Skeletal muscle satellite cell (primary cell): ENCODE measurements around the gene ARID4B. TPM values are rescaled to one million over a fixed set of nuclear protein-coding genes. Genes with fewer than 3 reads are reported as not detected.
"Not testable (repeated sequence)": the region's sequence is repeated elsewhere in the genome, so short reads cannot be mapped to it uniquely, and the experiment has no call there.

ENCODE experiments used
- H3K27me3 ChIP-seq: 2 replicates; pipeline ENCODE4 v1.7.0; 2013; ENCODE audit warnings: low read length; ENCODE audit not compliant: control insufficient read depth, insufficient read depth
- H3K36me3 ChIP-seq: 2 replicates; pipeline ENCODE4 v1.7.0; 2013; ENCODE audit warnings: mild to moderate bottlenecking, control low read depth, low read length; ENCODE audit not compliant: insufficient read depth
- H3K4me1 ChIP-seq: 2 replicates; pipeline ENCODE4 v1.7.0; 2013; ENCODE audit warnings: low read length; ENCODE audit not compliant: control insufficient read depth, insufficient read depth
- H3K4me2 ChIP-seq: 2 replicates; pipeline ENCODE4 v1.7.0; 2013; ENCODE audit warnings: mild to moderate bottlenecking, low read length
- H3K4me3 ChIP-seq: 2 replicates; pipeline ENCODE4 v1.7.0; 2013; ENCODE audit warnings: low read length
- H3K9ac ChIP-seq: 2 replicates; pipeline ENCODE4 v1.7.0; 2013; ENCODE audit warnings: mild to moderate bottlenecking, low read depth, low read length, moderate library complexity
- H3K9me3 ChIP-seq: replicated peaks from 2 replicates; pipeline ENCODE4 v1.7.0; 2013; ENCODE audit warnings: mild to moderate bottlenecking, control low read depth, low read length
- total RNA-seq: library from RNA; depleted of rRNA; stranded (reverse); fragments of >200 nt; gene quantifications from 2 replicates; pipeline ENCODE4 v1.2.3, GENCODE V29; 2012; rRNA removed

The ARID4B gene
- 12.5 and 15.7 TPM in 2 replicates for total RNA-seq

DNA sequence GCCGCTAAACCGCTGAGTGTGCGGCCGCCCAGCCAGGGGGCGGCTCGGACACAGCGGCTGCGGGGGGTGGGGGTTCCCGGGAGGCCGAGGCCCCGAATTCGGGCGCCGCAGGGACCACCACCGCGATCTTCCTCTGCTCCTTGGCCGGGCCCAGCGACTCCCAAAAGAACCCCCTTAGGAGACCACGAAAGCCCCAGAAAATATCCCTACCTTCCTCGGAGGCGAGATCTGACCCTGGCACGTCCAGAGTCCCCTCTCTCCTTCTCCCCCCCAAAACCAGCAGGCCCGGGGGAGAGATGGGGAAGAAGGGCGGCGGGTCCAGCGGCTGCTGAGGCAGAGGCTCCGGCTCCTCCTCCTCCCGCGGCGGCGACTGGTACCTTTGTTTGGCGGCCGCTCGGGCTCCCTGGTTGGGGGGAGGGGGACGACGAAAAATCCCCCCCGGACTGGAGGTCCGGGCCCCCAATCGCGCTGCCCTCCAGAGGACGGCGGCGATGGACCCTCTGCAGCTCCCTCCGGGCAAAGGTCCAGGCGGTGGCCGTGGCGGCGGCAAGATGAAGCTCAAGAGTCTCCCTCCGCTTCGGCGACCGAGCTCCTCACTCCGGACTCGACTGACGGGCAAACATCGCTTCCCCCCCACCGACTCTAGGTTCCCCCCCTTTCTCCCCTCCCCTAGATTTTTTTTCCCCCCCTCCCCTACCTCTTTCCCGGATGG, at the start of gene ARID4B:
ARID4B (minus strand) TSS at position 621 of the 712 bp plus-strand sequence. CDS start 1,260 bp downstream, outside the sequence.
- no peaks in the 10 kb centered on the region for H3K36me3 ChIP-seq
- H3K9me3 ChIP-seq = no peaks in the 10 kb centered on the region
- H3K4me1 ChIP-seq = peaks cover 34% of the 10 kb centered on the region
- H3K27me3 ChIP-seq = no peaks in the 10 kb centered on the region
- peak within 1 kb of the TSS; percentile 90 for H3K4me3 ChIP-seq
- peak within 1 kb of the TSS; percentile 97 for H3K4me2 ChIP-seq
- peak within 1 kb of the TSS; percentile 95 for H3K9ac ChIP-seq

DNA sequence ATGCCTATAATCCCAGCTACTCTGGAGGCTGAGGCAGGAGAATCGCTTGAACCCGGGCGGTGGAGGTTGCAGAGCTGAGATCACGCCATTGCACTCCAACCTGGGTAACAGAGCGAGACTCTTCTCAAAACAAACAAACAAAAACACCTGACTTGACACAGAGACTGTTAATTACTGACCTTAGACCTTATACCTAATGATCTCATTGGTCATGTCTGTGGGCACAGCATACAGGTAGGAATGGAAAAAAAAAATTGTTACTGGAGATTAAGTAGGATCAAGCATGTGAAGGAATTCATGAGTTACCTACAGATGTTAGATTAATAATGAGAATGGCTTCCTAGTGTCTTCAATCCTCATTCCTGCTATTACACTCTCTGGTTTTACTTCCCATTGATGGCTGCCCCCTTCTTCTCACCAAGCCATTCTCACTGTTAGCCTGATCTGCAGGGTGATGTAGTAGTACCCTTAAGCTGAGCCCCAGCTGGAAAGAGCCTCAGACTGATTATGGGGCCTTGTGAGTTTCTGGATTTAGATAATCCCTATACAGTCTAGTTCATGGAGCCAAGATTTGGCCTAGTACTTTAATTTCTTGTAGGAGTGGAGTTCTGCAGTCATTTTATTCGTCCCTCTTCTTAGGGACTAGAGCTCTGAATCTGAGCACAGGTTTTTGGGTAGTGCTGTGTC, 48.1 kb upstream of the ARID4B start:
- H3K9ac ChIP-seq = no peak overlapping the region
- H3K27me3 ChIP-seq = no peaks in the 10 kb centered on the region
- H3K4me3 ChIP-seq = no peak overlapping the region
- H3K4me1 ChIP-seq = no peaks in the 10 kb centered on the region
- no peak overlapping the region for H3K4me2 ChIP-seq
- H3K36me3 ChIP-seq = peaks cover 16% of the 10 kb centered on the region
- no peaks in the 10 kb centered on the region for H3K9me3 ChIP-seq

GRCh38 chr1:235369802-235370201, 41.8 kb upstream of the ARID4B start:
- Histone ChIP-seq H3K36me3 (no peaks in the 10 kb centered on the region), H3K27me3 (no peaks in the 10 kb centered on the region), H3K4me2 (no peak overlapping the region), H3K9ac (no peak overlapping the region), H3K9me3 (no peaks in the 10 kb centered on the region), H3K4me1 (peaks cover 8% of the 10 kb centered on the region), H3K4me3 (no peak overlapping the region)

- Histone ChIP-seq H3K36me3 (no peaks in the 10 kb centered on the region), H3K4me2 (peak overlapping the region; percentile 78), H3K27me3 (no peaks in the 10 kb centered on the region), H3K4me3 (peak overlapping the region; percentile 83), H3K9ac (no peak overlapping the region), H3K9me3 (no peaks in the 10 kb centered on the region), H3K4me1 (peaks cover 8% of the 10 kb centered on the region)
Measured at GRCh38 chr1:235368428-235368827, 40.4 kb upstream of the ARID4B start.

- Histone ChIP-seq H3K4me1 (peaks cover 8% of the 10 kb centered on the region), H3K4me2 (peak within 1 kb of the TSS; percentile 78), H3K9me3 (no peaks in the 10 kb centered on the region), H3K4me3 (peak within 1 kb of the TSS; percentile 83), H3K9ac (peak within 1 kb of the TSS; percentile 83), H3K36me3 (no peaks in the 10 kb centered on the region), H3K27me3 (no peaks in the 10 kb centered on the region)
Measured at GRCh38 chr1:235367000-235367908, 39.3 kb upstream of the ARID4B start, which contains the start of gene TBCE. Gene TBCE, plus strand, starts transcription at chr1:235367427. Its CDS starts 12,623 bp downstream, at chr1:235380050.

DNA sequence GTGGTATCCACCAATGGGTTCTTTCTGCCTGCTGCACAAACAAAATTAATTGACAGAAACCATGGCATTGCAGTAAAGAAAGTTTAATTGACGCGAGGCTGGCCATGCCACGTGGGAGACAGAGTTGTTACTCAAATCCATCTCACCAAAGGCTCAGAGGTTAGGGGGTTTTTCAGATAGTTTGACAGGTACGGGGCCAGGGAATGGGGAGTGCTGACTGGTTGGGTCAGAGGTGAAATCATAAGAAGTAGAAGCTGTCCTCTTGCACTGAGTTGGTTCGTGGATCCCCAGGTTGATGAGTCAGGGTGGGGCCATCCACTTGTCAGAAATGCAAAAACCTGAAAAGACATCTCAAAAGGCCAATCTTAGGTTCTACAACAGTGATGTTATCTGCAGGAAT, 38.3 kb upstream of the ARID4B start:
- Histone ChIP-seq H3K27me3 (no peaks in the 10 kb centered on the region), H3K36me3 (no peaks in the 10 kb centered on the region)

DNA sequence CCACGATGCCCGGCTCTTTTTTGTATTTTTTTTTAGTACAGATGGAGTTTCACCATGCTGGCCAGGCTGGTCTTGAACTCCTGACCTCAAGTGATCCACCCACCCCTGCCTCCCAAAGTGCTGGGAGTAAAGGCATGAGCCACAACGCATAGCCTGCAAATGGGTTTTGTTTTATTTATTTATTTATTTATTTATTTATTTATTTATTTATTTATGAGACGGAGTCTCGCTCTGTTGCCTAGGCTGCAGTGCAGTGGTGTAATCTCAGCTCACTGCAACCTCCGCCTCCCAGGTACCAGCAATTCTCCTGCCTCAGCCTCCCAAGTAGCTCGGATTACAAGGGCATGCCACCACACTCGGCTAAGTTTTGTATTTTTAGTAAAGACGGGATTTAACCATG, 36.2 kb upstream of the ARID4B start:
- not testable (repeated sequence) for H3K9me3 ChIP-seq, H3K9ac ChIP-seq, H3K36me3 ChIP-seq, H3K4me1 ChIP-seq, H3K27me3 ChIP-seq, H3K4me2 ChIP-seq, H3K4me3 ChIP-seq

More for the DNA sequence above, 38.3 kb upstream of the ARID4B start:
- no peak overlapping the region for H3K9ac ChIP-seq
- H3K4me3 ChIP-seq = no peak overlapping the region
- no peak overlapping the region for H3K4me2 ChIP-seq
- no peaks in the 10 kb centered on the region for H3K9me3 ChIP-seq
- peaks cover 8% of the 10 kb centered on the region for H3K4me1 ChIP-seq

DNA sequence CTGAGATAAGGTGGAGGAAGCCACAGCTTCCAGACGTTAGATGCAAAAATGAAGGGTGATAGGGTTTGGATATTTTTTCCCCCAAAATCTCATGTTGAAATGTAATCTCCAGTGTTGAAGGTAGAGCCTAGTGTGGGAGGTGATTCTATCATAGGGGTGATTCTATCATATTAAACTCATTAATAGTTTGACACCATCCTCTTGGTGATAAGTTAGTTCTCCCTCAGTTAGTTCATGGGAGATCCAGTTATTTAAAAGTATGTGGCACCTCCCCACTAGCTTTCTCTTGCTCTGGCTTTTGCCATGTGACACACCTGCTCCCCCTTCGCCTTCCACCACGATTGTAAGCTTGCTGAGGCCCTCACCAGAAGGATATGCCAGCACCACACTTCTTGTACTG, 30.9 kb upstream of the ARID4B start:
- H3K9me3 ChIP-seq = no peaks in the 10 kb centered on the region
- H3K36me3 ChIP-seq = no peaks in the 10 kb centered on the region
- H3K4me3 ChIP-seq = no peak overlapping the region
- no peak overlapping the region for H3K4me2 ChIP-seq
- no peaks in the 10 kb centered on the region for H3K27me3 ChIP-seq
- H3K9ac ChIP-seq = no peak overlapping the region
- no peaks in the 10 kb centered on the region for H3K4me1 ChIP-seq

GRCh38 chr1:235357485-235358373, 29.8 kb upstream of the ARID4B start:
- Histone ChIP-seq H3K27me3 (no peaks in the 10 kb centered on the region), H3K4me2 (peak overlapping the region; percentile 20), H3K9me3 (no peaks in the 10 kb centered on the region), H3K4me3 (no peak overlapping the region), H3K9ac (no peak overlapping the region), H3K4me1 (no peaks in the 10 kb centered on the region), H3K36me3 (no peaks in the 10 kb centered on the region)

DNA sequence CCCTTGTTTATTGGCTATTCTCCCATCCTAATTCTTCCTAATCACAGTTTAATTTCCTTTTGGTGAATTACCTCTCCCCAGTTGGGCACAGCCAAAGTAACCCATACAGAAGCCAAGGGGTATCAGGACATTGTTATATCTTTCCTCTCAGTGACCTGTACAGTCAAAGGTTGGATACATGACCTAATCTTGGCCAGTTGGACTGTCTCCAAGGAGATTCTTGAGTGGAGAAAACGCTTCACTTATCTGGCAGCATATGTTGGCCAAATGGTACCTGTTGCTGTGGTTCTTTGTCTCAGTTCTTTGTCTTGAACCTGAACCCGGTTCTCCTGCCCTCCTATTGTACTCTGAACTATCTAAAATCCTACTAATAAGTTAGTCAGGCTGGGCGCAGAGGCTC, 23.9 kb upstream of the ARID4B start:
- H3K4me3 ChIP-seq = no peak overlapping the region
- H3K36me3 ChIP-seq = no peaks in the 10 kb centered on the region
- no peaks in the 10 kb centered on the region for H3K27me3 ChIP-seq
- no peak overlapping the region for H3K4me2 ChIP-seq
- no peaks in the 10 kb centered on the region for H3K4me1 ChIP-seq
- no peak overlapping the region for H3K9ac ChIP-seq
- H3K9me3 ChIP-seq = no peaks in the 10 kb centered on the region
